NCI-H128 (cell line): ENCODE measurements around the gene SLC50A1.
A peak's percentile ranks its signal among the peaks of the same experiment; 100 is the strongest.

Source experiments
- DNase-seq: peaks from one replicate; lab custom pipeline; 2025; ENCODE audit not compliant: unreplicated experiment; lab: John Stamatoyannopoulos, UW

SLC50A1 gene, protein sequence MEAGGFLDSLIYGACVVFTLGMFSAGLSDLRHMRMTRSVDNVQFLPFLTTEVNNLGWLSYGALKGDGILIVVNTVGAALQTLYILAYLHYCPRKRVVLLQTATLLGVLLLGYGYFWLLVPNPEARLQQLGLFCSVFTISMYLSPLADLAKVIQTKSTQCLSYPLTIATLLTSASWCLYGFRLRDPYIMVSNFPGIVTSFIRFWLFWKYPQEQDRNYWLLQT

DNA sequence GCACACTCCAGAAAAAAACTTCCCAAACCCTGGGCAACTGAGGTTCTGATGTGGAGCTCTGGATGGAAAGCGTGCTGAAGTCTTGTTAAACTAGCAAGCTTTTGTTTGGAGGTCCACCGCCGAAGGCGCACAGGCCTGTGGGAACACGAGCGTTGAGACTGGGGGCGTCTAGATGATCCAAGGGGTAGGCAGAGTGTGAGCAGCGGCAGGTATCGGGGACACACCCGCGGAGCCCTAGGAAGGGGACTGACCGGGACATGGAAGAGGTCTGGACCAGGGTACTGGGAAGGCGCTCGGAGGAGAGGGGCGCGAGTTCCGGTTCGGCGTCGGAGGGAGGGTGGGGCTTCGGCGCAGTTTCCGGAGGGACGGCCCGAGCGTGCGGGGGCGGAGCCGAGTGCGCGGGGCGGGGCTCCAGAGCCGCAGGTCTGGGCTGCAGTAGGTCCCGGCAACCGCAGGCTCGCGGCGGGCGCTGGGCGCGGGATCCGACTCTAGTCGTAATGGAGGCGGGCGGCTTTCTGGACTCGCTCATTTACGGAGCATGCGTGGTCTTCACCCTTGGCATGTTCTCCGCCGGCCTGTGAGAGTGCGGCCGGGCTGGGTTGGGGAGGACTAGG lies at the start of gene SLC50A1:
TSS of gene SLC50A1 (plus strand) at position 438 of the 614 bp plus-strand sequence. CDS start at position 498, 60 bp downstream.
- peak; percentile 93 for DNase-seq

GRCh38 chr1:155086128-155086741 lies 49.4 kb upstream of the SLC50A1 start:
- DNase-seq = peak; percentile 17

- DNase-seq = no peak
Measured at GRCh38 chr1:155086856-155087535, 48.7 kb upstream of the SLC50A1 start.

DNA sequence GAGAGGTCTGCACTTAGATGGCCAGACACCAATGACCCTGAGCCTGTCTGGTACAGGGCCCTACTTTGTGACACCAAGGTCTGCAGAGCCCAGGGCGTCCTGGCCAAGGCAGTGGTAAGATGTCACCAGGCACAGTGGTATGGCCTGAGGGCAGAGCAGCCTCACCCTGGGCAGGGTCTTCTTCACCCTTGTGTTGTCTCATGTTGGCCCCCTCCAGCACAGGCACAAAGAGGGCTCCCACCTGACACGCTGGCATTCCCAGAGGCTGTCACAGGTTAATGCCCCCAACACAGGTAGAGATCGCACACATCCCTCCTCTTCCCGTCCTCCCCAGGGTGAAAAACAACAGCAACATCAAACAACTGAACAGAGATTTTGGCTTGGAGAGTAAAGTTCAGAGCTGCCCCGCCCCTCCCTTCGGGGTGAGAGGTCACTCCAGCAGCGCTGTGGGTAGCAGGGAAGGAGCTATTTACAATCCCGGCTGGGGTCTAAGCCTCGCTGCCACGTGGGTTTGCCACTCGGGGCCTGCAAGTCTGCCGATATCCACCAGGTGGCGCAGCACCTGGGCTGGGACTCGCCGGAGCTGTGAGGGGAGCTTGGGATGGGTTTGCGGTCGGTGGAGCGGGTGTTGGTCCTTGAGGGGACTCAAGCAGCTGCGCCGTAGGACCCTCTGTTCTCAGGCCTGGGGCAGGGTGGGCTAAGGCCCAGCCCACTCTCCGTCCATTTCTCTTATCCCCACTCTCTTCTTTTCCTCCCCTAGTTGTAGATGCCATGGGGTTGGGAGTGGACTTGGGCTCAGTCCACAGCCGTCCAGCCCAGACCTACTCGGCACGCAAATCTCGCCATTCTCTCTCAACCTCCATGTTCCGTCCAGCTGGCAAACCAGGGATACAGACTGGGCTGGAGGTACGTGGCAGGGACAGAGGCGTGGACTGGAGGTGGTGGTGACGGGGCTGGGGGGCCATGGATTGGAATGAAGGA lies 44.3 kb upstream of the SLC50A1 start:
- peak; percentile 81 for DNase-seq

DNA sequence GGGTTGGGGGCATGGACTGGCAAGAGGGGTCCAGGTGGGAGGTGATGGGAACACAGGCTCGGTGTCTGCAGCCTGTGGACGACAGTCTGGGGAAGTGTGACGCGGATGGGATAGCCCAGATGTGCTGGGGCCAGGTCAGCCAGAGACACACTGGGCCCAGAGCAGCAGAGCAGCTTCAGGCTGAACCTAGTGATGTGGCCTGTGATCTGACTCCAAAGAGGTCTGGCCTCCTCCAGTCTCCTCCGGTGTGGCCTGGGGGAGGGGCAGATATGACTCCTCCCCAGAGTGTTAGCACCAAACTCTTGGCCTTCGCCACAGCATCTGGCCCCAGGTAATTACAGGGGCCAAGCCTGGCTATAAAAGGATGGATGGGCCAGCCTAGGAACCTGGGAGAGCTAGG lies 43.5 kb upstream of the SLC50A1 start:
- no peak for DNase-seq

DNA sequence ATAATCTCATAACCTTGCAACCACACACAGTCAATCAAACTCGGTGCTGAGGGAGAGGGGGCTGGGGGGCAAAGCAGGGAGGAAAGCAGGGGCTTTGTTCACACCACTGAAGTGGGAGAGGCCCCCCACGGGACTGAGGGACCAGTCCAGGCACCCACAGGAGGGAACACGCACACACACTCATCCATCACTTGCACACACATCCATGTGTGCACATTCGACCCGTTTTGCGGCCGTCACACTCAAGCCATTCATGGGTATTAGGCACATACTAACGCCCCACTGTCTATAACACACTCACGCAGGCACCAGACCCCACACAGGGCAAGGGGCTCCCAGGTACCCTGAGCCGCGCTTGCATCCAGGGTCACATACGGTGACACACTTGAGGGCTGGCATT lies 43.0 kb upstream of the SLC50A1 start:
- no peak for DNase-seq

GRCh38 chr1:155093911-155094621 lies 41.6 kb upstream of the SLC50A1 start:
- DNase-seq = peak; percentile 73

- DNase-seq = no peak
Measured at GRCh38 chr1:155094622-155094948, 41.1 kb upstream of the SLC50A1 start.

- no peak for DNase-seq
Measured at GRCh38 chr1:155099331-155099730, 36.3 kb upstream of the SLC50A1 start.

DNA sequence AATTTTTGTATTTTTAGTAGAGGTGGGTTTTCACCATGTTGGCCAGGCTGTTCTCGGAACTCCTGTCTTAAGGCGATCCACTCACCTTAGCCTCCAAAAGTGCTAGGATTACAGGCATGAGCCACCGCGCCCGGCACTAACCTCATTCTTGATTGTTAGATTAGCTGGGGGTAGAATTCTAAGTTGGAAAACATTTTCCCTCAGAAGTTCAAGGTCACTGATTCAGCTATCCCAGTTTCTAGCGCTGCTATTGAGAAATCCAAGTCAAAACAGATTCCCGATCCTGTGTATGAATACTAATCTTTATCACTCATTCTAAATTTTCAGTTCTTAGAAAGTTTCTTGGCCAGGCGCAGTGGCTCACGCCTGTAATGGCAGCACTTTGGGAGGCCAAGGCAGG lies 32.3 kb upstream of the SLC50A1 start:
- no peak for DNase-seq

GRCh38 chr1:155104605-155105534 lies 30.8 kb upstream of the SLC50A1 start:
- no peak for DNase-seq

- DNase-seq = no peak
Measured at GRCh38 chr1:155105604-155106011, 30.0 kb upstream of the SLC50A1 start.

DNA sequence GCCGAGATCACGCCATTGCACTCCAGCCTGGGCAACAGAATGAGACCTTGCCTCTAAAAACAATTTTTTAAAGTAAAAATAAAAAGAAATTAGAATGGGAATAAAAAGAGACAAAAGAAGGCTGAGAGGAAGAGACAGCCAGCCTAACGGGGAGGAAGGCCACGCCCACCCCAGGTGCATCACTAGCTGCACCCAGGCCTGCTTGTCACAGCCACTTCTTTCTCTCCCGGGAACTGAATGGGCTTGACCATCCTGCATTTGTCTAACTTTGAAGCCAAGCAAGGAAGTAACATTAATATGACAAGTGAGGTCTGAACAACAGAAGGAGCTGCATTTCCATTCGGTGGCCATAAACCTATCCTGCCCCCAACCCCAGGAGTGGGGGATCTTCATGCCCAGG lies 28.8 kb upstream of the SLC50A1 start:
- no peak for DNase-seq

DNA sequence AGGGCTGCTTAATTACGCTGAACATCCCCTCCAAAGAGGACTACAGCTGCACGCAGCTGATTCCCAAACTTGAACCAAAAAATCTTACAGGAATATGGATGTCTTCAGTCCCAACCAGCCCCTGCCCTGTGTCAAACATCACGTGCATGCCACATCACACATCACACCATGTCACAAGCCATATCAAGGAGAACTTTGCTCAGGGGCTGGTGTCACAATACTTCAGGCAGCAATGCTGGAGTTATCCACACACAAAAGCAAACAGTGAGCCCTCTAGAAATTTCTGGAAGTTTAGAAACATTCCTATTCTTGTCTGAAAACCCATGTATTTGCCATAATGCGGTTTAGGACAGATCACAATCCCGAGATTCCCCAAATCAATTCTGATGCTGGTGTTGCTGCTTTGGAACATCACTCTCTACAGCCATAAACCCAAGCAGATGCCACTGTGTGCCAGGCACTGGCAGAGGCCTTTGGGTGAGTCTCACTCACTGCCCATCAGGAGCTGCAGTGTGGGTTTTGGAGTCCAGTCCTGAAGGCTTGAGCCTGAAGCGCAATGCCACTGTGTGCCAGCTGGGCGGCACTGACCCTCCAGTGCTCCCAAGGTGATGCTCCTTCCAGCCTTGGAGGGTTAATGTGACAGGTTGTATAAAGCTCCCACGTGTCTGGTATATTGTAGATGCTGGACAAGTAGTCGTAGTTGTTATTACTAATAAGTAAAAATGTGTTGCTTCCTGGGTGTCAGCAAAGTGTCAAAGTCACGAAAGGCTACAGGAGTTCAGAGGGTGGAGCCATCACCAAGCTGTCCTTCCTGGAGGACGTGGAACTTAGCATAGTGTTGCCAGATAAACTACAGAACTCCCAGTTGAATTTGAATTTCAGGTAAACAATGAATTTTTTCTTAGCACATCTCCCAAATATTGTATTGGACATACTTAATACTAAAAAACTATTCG lies 28.1 kb upstream of the SLC50A1 start:
- DNase-seq = no peak

- no peak for DNase-seq
Measured at GRCh38 chr1:155108296-155108695, 27.4 kb upstream of the SLC50A1 start.

DNA sequence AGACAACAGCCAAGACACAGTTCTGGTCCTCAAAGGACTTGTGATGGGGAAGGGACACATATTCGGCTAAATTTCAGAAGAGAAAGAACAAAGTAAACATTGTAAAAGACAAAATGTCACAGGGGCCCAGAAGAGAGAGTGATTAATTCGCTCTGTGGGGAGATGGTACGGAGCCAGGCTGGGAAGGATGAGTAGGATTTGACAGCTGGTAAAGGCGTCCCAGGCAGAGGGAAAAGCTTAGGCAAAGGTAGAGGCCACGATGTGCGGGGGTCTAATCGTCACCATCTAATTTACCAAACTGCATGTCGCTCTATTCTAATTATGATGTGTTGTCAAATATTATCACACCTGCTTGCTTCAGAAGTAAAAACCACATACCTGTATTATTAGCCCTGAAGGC lies 25.3 kb upstream of the SLC50A1 start:
- no peak for DNase-seq

GRCh38 chr1:155110826-155111225 lies 24.8 kb upstream of the SLC50A1 start:
- no peak for DNase-seq

DNA sequence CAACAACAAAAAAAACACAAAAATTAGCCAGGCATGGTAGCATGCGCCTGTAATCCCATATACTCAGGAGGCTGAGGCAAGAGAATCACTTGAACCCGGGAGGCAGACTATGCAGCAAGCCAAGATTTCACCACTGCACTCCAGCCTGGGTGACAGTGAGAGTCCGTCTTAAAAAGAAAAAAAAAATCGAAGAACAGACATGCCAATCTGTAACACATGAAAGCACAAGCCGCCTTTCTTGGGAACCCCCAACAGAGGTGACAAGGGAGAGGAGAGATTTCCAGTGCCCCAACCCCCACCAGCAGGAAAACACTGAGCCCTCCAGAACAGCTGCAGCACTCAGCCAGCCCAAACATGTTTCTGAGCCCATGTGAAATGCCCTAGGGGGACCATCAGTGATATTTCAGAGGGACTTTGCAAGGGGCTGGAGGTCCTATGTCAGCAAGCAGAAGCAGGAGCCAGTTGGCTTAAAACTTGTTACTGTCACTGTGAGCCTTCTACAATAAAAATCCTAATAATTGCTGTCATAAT lies 22.1 kb upstream of the SLC50A1 start:
- no peak for DNase-seq
